ENCODE measurements around the gene TES. TPM values are rescaled to one million over a fixed set of nuclear protein-coding genes. Genes with fewer than 3 reads are reported as not detected.

TES gene
- total RNA-seq, 2 donors from 2014 or later: 46.6 to 96.6 TPM

- Histone ChIP-seq H3K4me1 (replicated peaks) (no peaks in the 10 kb centered on the region), H3K27me3 (replicated peaks; ENCODE audit: insufficient read depth) (no peaks in the 10 kb centered on the region), H3K27ac (no peak overlapping the region), H3K4me3 (no peak overlapping the region), H3K9me3 (no peaks in the 10 kb centered on the region), H3K36me3 (no peaks in the 10 kb centered on the region)
- TF ChIP-seq CTCF (IDR thresholded peaks at IDR 0.05) (no peak), POLR2AphosphoS5 (IDR thresholded peaks at IDR 0.05) (no peak), POLR2A (IDR thresholded peaks at IDR 0.05) (no peak)
- intact Hi-C loops (cut with DNase I): no loop called here
- no peak for DNase-seq (ENCODE audit: low spot score)
- 72% methylated on average over 3 of the region's 3 CpGs for WGBS
Observed at GRCh38 chr7:116252249-116252648, 41.9 kb downstream of the TES start.

- no peaks in the 10 kb centered on the region for H3K4me1 ChIP-seq (replicated peaks)
- intact Hi-C loops (cut with DNase I): no loop called here
- DNase-seq (ENCODE audit: low spot score): no peak
- no peak overlapping the region for H3K27ac ChIP-seq
- TF ChIP-seq CTCF (IDR thresholded peaks at IDR 0.05) (no peak), POLR2A (IDR thresholded peaks at IDR 0.05) (no peak), POLR2AphosphoS5 (IDR thresholded peaks at IDR 0.05) (no peak)
- no peaks in the 10 kb centered on the region for H3K36me3 ChIP-seq
- no peak overlapping the region for H3K4me3 ChIP-seq
- H3K27me3 ChIP-seq (replicated peaks; ENCODE audit: insufficient read depth): no peaks in the 10 kb centered on the region
- no peaks in the 10 kb centered on the region for H3K9me3 ChIP-seq
- WGBS: 78% methylated on average over 3 of the region's 3 CpGs
Observed at GRCh38 chr7:116257156-116257555, 46.8 kb downstream of the TES start.

- intact Hi-C loops (cut with DNase I): loop anchor here (2.0 kb wide), 2 partner anchors 268 to 330 kb away; no protein-coding TSS in a partner anchor
- Histone ChIP-seq H3K4me3 (no peak overlapping the region), H3K9me3 (no peaks in the 10 kb centered on the region), H3K27ac (no peak overlapping the region), H3K4me1 (replicated peaks) (no peaks in the 10 kb centered on the region), H3K36me3 (no peaks in the 10 kb centered on the region), H3K27me3 (replicated peaks; ENCODE audit: insufficient read depth) (no peaks in the 10 kb centered on the region)
- TF ChIP-seq POLR2A (IDR thresholded peaks at IDR 0.05): no peak
- TF ChIP-seq POLR2AphosphoS5 (IDR thresholded peaks at IDR 0.05): peak; percentile 15
- TF ChIP-seq CTCF (IDR thresholded peaks at IDR 0.05): peak; percentile 31 to 90 (median 84)
- DNase-seq (ENCODE audit: low spot score): peak; percentile 23
- WGBS: 2% methylated on average over 2 of the region's 2 CpGs
Observed at GRCh38 chr7:116258734-116259133, 48.4 kb downstream of the TES start.

GRCh38 chr7:116259156-116259870 is 49.0 kb downstream of the TES start:
- H3K4me1 ChIP-seq (replicated peaks): no peaks in the 10 kb centered on the region
- no peak overlapping the region for H3K4me3 ChIP-seq
- no peak overlapping the region for H3K27ac ChIP-seq
- TF ChIP-seq POLR2AphosphoS5 (IDR thresholded peaks at IDR 0.05) (no peak), CTCF (IDR thresholded peaks at IDR 0.05) (no peak), POLR2A (IDR thresholded peaks at IDR 0.05) (no peak)
- H3K9me3 ChIP-seq: no peaks in the 10 kb centered on the region
- WGBS: 60% methylated on average over 5 of the region's 5 CpGs
- DNase-seq (ENCODE audit: low spot score): no peak
- no peaks in the 10 kb centered on the region for H3K27me3 ChIP-seq (replicated peaks; ENCODE audit: insufficient read depth)
- intact Hi-C loops (cut with DNase I): loop anchor here (2.0 kb wide), 2 partner anchors 267 to 329 kb away; no protein-coding TSS in a partner anchor
- no peaks in the 10 kb centered on the region for H3K36me3 ChIP-seq
